Hematopoietic multipotent progenitor cell (in vitro differentiated cells): Measurements from ENCODE around the gene LARP4B. TPM values are rescaled to one million over a fixed set of nuclear protein-coding genes. Genes with fewer than 3 reads are reported as not detected.
"Not testable (repeated sequence)": the region's sequence is repeated elsewhere in the genome, so short reads cannot be mapped to it uniquely, and the experiment has no call there.

Source experiments
- DNase-seq, 3 donors: peaks; one replicate each; pipeline ENCODE4 v3.0.0-alpha.2; 2011 to 2015; ENCODE audit warnings: low read depth in 2 of 3, low spot score in 2 of 3
- total RNA-seq: library from RNA; depleted of rRNA; stranded (reverse); fragments of >200 nt; gene quantifications from one replicate; pipeline ENCODE4 v1.2.3, GENCODE V29; 2012

LARP4B gene
- total RNA-seq, 1 donor, result 49.8 TPM

DNA sequence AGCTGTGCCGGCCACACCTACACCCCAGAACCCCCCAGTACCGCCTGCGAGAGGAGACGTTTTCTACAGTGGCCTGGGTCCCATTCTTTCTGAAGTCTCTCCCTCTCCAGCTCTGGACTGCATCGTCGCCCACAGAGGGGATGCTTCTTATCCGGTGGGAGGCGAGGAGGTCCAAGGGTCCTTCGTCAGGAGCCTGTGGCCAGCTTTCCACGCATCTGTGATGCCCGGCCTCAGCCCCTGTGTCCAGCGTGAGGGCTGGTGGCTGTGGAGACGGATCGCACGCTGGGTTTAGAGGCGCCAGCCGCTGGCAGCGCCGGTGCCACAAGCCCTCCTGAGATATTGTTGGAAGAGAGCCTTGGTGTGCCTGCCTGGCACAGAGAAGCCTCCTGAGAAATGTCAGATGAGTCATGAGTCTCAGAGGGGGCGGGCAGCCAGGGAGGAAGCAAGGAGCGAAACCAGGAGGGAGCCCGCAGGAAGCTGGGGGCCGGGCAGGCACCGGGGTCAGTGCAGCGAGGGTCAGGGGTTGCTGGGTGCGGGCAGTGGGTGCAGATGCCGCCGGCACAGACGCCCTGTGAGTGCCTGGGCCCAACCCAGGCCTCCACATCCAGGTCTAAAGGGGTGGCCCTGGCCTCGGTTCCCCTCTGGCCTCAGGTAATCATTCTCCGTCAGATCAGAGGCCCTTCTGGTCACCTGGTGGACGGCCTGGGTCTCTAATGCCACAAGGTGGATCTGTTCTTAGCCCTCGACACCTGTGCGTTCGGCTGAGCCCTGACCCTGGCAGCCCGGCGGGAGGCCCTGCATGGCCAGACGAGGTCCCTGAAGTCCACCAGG lies 156.0 kb downstream of the LARP4B start:
- no peak for DNase-seq

DNA sequence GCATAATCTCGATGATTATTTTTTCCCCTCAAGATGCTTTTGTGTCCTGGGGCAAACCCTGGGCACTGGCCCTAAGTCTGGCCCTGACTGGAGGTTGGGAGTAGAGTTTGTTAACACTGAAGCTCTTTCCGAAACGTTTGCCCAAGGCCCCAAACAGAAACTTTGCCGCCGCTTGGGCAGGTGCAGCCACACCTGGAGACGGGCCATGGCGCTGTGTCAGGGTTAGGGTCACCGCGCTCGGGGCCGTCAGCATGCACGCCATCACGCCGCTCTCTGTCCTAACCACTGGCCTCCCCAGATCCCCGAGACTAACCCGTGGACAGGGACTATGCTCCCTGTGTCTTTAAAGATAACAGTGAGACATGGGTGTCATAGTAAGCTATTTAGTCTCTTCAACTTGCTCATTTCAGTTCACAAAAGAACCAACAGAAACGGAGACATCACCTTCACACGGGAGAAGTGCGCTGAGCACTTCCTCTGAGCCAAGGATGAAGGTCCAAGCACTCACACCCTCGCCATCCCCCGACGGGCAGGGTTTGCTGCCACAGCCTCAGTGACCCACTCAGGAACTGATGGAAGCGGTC lies 156.8 kb downstream of the LARP4B start:
- no peak for DNase-seq

DNA sequence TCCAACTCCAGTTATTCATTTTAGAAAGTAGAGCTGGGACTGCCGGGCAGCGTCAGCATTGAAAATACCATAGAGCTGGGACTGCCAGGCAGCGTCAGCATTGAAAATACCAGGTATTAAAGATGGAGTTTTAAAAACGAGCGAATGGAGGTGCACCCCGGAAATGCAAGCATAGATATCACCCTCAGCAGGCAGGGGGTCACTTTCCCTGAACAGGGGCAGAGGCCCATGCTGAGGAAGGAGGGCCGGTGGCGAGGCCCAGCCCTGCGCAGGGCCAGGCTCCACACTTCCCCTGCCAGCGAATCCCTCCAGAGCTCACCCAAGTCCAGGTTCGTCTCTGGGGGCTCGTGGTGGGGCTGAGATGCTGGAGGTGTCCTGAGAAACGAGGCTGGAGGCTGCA lies 157.3 kb downstream of the LARP4B start:
- DNase-seq, result no peak

DNA sequence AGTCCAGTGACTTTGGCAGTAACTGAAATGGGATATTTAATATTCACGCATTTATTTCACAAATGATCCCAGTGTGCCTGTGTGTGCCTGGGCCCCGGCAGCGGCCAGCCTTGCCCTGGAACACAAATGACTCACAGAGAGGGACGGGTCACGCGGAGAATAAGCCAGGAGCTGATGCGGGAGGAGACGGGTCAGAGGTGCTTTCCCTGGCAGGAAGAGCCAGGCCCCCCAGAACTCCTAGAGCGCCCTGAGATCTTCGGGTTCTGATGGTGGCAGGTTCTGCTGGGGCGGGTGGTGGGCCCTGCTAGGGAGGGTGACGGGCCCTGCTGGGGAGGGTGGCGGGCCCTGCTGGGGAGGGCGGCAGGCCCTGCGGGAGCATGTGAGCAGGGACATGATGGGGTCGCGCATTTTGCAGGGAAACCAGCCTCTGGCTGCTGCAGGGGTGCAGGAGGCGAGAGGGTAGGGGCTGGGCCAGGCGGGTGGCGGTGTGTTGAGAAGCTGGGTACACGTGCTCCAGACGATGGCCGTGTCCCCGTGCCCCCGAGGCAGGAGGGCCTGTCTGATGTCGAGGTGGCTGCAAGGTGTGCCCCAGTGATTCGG lies 157.8 kb downstream of the LARP4B start:
- no peak for DNase-seq

DNA sequence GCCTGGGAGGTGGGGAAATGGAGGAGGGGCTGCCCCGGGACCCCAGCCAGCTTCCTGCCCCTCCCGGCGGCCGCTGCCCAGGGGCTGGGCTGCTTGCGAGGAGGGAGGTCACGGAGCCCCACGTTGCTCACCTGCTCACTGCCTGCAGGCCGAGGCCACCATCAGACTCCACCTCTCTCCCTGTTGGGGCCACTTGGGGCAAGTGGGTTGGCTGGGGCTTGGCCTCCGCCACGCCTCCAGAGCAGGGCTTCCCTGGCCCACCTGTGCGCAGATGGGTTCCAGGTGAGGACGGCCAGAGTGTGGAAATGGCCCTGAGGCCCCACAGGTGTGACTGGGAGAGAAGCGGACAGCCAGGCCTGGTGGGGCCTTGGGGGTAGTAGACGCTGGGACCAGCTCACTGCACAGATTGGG lies 159.3 kb downstream of the LARP4B start:
- DNase-seq, result no peak

DNA sequence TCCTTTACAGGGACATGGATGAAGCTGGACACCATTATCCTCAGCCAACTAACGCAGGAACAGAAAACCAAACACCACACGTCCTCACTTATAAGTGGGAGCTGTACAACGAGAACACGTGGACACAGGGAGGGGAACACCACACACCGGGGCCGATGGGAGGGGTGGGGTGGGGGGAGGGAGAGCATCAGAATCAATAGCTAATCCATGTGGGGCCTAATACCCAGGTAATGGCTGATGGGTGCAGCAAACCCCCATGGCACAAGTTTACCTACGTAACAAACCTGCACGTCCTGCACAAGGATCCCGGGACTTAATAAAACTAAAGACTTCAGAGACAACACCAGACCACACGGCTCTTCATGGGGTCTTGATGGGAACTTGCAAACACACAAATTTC lies 159.9 kb downstream of the LARP4B start:
- DNase-seq, result no peak

DNA sequence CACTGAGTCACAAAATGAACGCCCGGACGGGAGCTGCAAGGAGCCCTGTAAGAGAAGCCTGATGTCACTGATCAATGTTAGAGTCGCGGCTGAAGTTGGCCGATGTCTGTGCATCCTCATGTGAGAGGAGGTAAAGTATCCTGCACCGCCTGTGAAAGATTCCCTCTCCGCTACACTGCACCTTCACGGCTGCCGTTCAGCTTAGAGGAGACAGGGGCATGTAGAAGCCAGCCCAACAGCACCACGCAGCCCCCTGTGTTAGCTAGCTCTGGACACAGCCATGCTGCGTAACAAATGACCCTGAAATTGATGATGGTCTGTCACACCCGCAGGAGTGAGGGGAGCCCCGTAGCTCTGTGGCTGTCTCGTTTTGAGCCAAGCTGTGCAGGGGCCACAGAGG lies 160.5 kb downstream of the LARP4B start:
- DNase-seq, result no peak

DNA sequence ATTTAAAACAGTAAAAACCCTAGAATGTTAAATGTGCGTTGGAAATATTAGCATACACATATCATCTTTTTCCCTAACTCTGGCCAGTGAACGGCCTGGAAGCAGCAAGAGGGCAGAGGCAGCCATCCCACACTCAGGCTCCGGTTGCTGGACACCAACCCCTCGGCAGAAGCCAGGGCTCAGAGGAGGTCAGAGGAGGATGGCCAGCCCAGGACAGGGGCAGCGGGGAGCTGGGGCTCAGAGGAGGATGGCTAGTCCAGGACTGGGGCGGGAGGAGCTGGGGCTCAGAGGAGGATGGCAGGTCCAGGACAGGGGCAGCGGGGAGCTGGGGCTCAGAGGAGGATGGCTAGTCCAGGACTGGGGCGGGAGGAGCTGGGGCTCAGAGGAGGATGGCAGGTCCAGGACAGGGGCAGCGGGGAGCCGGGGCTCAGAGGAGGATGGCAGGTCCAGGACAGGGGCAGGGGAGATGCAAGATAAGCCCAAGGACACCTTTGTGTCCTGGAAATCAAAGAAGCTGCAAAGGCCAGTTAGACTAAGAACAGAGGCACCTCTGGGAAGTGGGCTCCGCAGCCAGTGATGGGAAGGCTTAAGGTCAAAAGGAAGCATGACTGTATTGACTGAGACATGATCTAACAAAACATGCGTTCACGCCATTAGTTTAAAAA lies 161.3 kb downstream of the LARP4B start:
- not testable (repeated sequence) for DNase-seq

DNA sequence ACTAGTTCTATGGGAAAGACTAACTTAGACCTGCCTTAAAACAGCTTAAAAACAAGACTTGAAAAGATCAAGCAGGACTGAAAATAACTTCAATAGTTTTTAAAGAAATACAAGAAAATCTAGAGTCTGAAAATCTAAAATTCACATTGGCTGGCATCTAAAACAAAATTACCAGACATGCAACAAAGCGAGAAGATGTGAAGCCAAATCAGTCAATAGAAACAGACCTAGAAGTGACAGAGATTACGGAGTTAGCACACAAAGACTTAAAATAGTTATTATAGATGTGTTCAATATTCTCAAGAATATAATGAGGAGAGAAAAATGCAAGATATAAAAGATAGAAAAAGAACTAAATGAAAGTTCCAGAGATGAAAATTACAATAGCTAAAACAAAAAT lies 163.7 kb downstream of the LARP4B start:
- DNase-seq, result no peak

DNA sequence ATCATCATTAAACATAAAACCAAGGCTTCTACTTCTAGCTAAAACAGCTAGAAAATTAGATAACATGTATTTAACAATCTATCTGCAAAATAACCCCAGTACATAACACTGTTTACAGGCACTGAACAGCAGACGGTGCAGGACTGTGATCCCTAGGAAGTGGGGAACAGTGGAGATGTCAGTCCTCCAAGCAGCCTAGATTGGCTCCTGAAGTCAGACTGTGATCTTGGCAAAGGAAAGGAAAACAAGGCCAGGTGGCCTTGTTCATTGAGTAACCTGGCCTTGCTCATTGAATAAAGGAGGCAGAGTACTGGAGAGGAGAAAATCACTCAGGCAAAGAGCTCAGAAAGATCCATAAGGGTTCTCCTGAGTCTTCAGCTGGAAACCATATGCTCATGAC lies 164.3 kb downstream of the LARP4B start:
- no peak for DNase-seq

DNA sequence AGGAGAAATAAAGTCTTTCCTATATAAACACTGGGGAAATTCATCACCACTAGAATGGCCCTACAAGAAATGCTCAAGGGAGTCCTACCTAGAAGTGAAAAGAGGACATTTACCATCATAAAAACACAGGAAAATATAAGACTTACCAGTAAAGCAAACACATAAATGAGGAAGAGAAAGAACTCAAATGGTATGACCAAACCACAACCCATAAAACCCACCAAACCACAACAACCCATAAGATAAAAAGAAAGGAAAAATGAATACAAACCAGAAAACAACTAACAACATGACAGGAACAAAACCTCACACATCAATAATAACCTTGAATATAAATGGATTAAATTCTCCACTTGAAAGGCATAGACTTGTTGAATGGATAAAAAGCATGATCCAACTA lies 170.1 kb downstream of the LARP4B start:
- no peak for DNase-seq

DNA sequence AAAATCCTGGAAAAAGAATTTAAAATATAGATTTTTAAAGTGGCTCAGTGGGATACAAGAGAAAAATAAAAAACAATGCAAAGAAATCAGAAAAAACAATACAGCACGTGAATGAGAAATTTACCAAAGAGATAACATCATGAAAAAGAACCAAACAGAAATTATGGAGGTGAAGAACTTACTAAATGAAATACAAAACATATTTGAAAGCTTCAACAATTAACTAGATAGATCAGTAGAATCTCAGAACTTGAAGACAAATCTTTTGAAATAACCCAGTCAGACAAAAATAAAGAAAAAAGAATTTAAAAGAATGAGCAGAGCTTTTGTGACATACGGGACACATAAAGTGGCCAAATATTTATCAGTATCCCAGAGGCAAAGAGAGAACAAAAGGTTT lies 170.9 kb downstream of the LARP4B start:
- DNase-seq, result no peak

DNA sequence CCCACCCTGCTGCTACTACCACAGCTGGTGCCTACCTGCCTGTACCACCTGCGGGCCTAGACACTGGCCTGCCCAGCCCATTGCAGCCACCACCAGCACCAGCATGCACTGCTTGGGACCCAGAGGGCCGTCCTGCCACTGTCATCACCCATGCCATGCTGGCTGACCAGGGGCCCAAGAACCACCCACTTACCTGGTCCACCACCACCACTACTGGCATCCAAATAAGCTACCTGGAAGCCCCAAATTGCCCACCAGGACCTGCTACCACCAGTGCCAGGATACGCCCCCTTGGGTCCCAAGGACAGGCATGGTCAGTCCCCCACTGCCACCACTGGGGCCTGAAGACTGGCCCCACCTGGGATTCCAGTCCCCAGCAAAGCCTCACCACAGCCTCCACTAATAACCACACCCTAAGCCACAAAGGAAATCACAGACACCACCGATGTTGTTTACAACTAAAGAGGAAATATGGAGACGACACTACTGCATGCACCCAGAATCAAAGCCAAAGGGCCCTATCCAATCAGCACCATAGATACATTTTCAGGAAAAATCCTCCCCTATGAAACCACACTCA lies 171.5 kb downstream of the LARP4B start:
- DNase-seq, result no peak

Other genes with a start within 250 kb of the LARP4B start
- 0.27 TPM for gene DIP2C, start 242.0 kb downstream of the LARP4B start, total RNA-seq
- 15.9 TPM for gene GTPBP4, start 56.7 kb upstream of the LARP4B start, total RNA-seq
- not detected for gene IDI2, start 94.2 kb upstream of the LARP4B start, total RNA-seq
- 31.5 TPM for gene IDI1, start 117.4 kb upstream of the LARP4B start, total RNA-seq
- gene WDR37, start 124.7 kb upstream of the LARP4B start, total RNA-seq, result 18.0 TPM